Measurements from ENCODE around the gene MICU1.
"Not testable (repeated sequence)": the region's sequence is repeated elsewhere in the genome, so short reads cannot be mapped to it uniquely, and the experiment has no call there.

The MICU1 gene

GRCh38 chr10:72506474-72506873, 119.4 kb downstream of the MICU1 start:
- DNase-seq (ENCODE audit: low read depth in 2 of 3, low spot score in 1 of 3) = no peak

- DNase-seq (ENCODE audit: low read depth in 2 of 3, low spot score in 1 of 3) = no peak
Measured at GRCh38 chr10:72505435-72505834, 120.4 kb downstream of the MICU1 start.

- DNase-seq (ENCODE audit: low read depth in 2 of 3, low spot score in 1 of 3) = no peak
Measured at GRCh38 chr10:72503694-72504438, 122.0 kb downstream of the MICU1 start.

DNA sequence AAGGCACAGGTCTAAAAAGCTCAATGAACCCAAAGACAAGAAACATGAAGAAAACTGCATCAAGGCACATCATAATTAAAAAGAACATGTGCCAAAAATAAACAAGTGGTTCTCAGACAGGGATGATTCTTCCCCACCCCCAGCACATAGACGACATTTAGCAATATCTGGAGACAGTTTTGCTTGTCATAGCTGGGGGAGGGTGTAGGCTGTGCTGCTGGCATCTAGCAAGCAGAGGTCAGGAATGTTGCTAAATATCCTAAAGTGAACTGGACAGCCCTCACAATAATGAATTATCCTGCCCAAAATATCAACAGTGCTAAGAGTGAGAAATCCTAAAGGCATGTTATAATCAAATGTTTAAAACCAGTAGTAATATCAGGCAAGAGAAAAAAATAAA, 122.6 kb downstream of the MICU1 start:
- DNase-seq (ENCODE audit: low read depth in 2 of 3, low spot score in 1 of 3) = no peak

DNA sequence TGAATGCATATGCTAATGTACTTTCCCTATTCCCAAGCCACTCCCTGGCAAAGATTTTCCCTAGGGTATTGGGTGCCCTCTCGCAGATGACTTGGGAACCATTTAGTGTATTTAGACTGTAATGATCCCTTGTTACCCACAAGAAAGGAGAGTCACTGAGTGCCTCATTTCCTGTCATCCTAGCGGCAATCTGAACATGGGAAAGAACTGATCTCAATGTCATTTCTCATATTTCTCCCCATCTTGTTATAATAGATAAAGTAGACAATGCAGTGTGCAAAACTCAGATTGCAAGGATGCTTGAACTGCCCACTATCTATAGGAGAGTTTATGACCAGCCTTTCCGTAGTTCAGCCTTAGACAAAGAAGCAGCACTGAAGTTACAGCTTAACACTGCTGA, 123.3 kb downstream of the MICU1 start:
- DNase-seq (ENCODE audit: low read depth in 2 of 3, low spot score in 1 of 3) = no peak

- no peak for DNase-seq (ENCODE audit: low read depth in 2 of 3, low spot score in 1 of 3)
Measured at GRCh38 chr10:72499701-72500100, 126.2 kb downstream of the MICU1 start.

GRCh38 chr10:72490951-72491350, 134.9 kb downstream of the MICU1 start:
- DNase-seq (ENCODE audit: low read depth in 2 of 3, low spot score in 1 of 3) = no peak

GRCh38 chr10:72487521-72487920, 138.4 kb downstream of the MICU1 start:
- no peak for DNase-seq (ENCODE audit: low read depth in 2 of 3, low spot score in 1 of 3)

DNA sequence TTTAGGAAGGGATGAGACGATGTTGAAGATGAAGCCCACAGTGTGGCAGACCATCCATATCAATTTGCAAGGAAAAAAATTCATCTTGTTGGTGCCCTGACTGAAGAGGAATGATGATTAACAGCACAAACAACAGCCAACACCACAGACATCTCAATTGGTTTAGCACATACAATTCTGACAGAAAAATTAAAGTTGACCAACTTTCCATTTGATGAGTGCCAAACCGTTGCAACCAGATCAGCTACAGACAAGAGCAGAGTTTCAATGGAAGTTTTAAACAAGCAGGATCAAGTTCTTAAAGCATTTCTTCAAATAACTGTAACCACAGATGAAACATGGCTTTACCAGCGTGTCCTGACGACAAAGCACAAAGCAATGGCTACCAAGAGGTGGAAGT, 138.8 kb downstream of the MICU1 start:
- no peak for DNase-seq (ENCODE audit: low read depth in 2 of 3, low spot score in 1 of 3)

- no peak for DNase-seq (ENCODE audit: low read depth in 2 of 3, low spot score in 1 of 3)
Measured at GRCh38 chr10:72485701-72486100, 140.2 kb downstream of the MICU1 start.

GRCh38 chr10:72484521-72484920, 141.4 kb downstream of the MICU1 start:
- DNase-seq (ENCODE audit: low read depth in 2 of 3, low spot score in 1 of 3) = no peak

DNA sequence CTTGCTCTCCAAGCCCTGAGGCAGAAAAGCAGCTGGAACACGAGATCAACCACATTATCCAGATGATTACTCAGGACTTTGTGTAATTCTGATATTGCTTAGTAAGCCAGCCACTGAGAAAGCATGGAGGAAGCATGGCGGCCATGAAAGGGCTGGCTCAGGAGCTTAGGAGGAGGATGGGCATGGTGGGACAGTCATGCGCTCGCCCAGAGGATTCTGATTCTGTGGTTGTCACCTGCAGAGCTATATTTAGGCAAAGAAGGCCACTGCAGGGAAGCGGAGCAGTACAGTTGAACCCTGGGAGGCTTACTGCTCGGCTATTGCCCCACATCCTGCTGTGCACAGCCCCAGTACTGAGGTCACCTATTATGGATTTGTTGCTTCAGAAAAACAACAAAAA, 142.4 kb downstream of the MICU1 start:
- no peak for DNase-seq (ENCODE audit: low read depth in 2 of 3, low spot score in 1 of 3)

DNA sequence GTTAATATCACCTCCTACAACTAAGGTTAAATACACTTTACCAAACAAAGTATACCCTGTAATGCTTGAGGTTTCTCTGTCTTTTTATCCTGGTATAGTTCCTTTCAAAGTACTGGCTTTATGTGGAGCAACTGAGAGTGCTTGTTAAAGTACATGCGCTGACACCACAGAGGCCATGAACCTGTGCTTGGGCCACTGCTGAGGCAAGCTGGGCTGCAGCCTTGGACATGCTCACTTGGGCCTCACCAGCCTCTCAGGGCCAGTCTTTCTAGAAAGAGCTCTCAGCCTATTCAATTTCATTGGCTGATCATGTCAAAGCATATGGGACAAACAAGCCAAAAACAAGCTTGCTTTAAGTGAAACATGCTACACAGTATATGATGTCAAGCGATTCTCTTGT, 145.0 kb downstream of the MICU1 start:
- DNase-seq (ENCODE audit: low read depth in 2 of 3, low spot score in 1 of 3) = no peak

- DNase-seq (ENCODE audit: low read depth in 2 of 3, low spot score in 1 of 3) = no peak
Measured at GRCh38 chr10:72477463-72477862, 148.4 kb downstream of the MICU1 start.

DNA sequence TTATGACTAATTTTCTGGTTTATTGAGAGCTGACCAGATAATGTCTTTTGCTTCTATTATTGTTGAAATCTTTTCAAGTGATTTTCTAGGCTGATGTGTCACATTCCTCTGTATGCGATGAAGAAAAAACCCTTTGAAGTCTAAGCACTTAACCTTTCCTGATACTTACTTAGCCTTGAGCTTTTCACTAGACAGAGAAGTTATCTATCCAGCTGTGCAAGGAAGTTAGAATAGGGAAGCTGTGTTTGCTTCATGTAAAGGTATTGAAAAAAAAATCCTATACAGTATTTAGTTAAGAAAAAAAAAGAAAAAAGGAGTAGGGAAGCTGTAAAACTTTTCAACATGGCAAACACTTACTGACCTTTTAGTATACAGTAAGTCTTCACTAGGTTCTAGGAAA, 153.6 kb downstream of the MICU1 start:
- DNase-seq (ENCODE audit: low read depth in 2 of 3, low spot score in 1 of 3) = no peak

DNA sequence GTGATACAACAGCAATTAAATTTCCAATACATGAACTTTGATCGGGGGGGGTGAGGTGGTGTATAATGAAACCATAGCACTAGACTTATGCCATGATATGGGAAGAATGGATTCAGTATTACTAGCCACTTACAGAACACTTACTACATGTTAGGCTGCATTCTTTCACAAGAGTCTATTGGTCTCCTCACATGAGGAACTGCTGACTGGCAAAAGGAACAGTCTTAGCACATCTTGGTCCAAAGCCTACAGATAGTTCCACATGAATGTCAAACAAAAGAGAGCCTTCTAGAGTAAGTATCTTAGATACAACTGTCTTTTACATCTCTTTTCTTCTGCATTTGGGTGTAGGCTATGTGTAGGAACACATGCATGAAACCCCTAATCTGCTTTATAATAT, 155.2 kb downstream of the MICU1 start:
- DNase-seq (ENCODE audit: low read depth in 2 of 3, low spot score in 1 of 3) = no peak

GRCh38 chr10:72467064-72467463, 158.8 kb downstream of the MICU1 start:
- DNase-seq (ENCODE audit: low read depth in 2 of 3, low spot score in 1 of 3) = not testable (repeated sequence)

DNA sequence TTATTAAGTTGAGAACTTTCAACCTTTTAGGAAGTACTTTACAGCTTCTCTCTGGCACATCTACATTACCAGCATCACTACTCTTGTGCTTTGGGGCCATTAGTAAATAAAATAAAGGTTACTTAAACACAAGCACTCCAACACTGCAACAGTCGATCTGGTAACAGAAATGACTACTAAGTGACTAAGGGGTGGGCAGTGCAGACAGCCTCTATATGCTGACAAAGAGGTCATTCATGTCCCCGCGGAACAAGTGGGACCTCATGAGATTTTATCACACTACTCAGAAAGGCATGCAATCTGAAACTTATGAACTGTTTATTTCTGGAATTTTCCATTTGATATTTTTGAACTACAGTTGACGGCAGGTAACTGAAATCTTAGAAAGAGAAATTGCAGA, 159.9 kb downstream of the MICU1 start:
- no peak for DNase-seq (ENCODE audit: low read depth in 2 of 3, low spot score in 1 of 3)

DNA sequence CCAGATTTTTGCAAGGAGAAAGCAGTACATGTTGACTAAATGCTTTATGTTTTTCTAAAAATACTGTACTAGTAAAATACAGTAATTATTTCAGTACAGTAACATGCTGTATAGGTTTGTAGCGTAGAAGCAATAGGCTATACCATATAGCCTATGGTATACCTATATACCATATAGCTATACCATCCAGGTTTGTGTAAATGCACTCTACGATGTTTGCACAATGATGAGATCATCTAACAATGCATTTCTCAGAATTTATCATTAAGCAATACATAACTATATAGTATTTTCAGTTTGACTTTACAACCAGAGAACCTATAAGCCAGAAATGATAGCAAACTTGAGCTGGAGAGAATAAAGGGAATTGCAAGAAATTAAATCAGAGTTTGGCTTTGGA, 161.4 kb downstream of the MICU1 start:
- DNase-seq (ENCODE audit: low read depth in 2 of 3, low spot score in 1 of 3) = no peak

GRCh38 chr10:72462261-72462660, 163.6 kb downstream of the MICU1 start:
- DNase-seq (ENCODE audit: low read depth in 2 of 3, low spot score in 1 of 3) = no peak

DNA sequence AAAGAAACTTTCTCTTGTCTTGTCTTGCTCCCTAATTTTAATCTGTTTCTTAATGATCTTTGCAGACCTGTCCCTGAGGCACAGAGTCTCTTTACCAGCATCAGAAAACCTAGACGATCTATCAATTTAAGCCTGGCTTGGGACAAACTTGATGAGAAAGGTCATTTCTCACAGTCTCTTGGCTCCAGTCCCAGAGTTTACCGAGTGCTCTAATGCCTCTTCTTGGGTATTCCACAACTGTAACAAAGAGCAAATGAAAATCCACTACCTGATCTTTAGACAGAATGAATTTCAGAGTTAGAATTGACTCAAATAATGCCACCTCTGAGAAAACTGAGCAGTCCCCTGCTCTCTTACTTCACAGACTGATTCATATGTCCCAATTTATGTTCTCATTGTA, 164.8 kb downstream of the MICU1 start:
- no peak for DNase-seq (ENCODE audit: low read depth in 2 of 3, low spot score in 1 of 3)

- no peak for DNase-seq (ENCODE audit: low read depth in 2 of 3, low spot score in 1 of 3)
Measured at GRCh38 chr10:72460284-72460876, 165.5 kb downstream of the MICU1 start.

DNA sequence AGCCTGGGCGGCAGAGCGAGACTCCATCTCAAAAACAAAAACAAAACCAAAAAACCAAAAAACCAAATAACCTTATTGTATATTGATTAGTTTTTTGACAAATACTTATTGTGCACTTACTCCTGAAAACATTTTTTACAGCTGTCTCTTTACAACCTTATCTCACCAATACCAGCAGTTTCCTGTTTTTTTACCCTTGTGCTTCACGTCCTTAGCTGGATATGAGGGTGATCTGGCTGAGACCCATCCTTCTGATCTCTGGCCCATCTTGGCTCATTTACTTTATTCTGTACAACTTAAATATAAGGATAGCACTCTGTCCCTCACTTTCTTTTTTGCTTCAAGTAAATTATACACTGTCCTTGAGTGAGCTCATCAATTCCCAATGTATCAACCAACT, 166.6 kb downstream of the MICU1 start:
- no peak for DNase-seq (ENCODE audit: low read depth in 2 of 3, low spot score in 1 of 3)
